Activated T-cell treated with anti-CD3 and anti-CD28 coated beads, Interleukin-2, amount 50 U/mL, for 24 hours (primary cell): Measurements from ENCODE around the gene BTG4.

Source experiments
- DNase-seq: peaks from one replicate; pipeline ENCODE4 v3.0.0-alpha.2; 2020
- H3K27ac Mint-ChIP-seq: 2 replicates; pipeline ENCODE4 v1.8.0; 2020; ENCODE audit warnings: mild to moderate bottlenecking, mixed read lengths
- H3K27me3 Mint-ChIP-seq: 2 replicates; pipeline ENCODE4 v1.8.0; 2020; ENCODE audit warnings: mixed read lengths
- H3K36me3 Mint-ChIP-seq: 2 replicates; pipeline ENCODE4 v1.8.0; 2020; ENCODE audit warnings: low read depth, mixed read lengths
- H3K4me1 Mint-ChIP-seq: 2 replicates; pipeline ENCODE4 v1.8.0; 2020; ENCODE audit warnings: low read depth, mixed read lengths
- H3K4me3 Mint-ChIP-seq: 2 replicates; pipeline ENCODE4 v1.8.0; 2020; ENCODE audit warnings: mild to moderate bottlenecking, moderate library complexity, mixed read lengths
- H3K9me3 Mint-ChIP-seq: 2 replicates; pipeline ENCODE4 v1.8.0; 2020; ENCODE audit warnings: mixed read lengths

BTG4 gene

GRCh38 chr11:111448831-111449557 lies 63.2 kb downstream of the BTG4 start:
- no peak for DNase-seq
- no peaks in the 10 kb centered on the region for H3K36me3 Mint-ChIP-seq
- H3K27me3 Mint-ChIP-seq, result no peaks in the 10 kb centered on the region
- H3K4me1 Mint-ChIP-seq, result peaks cover 15% of the 10 kb centered on the region
- no peak overlapping the region for H3K4me3 Mint-ChIP-seq
- no peak overlapping the region for H3K27ac Mint-ChIP-seq
- H3K9me3 Mint-ChIP-seq, result no peaks in the 10 kb centered on the region

GRCh38 chr11:111448414-111448813 lies 63.8 kb downstream of the BTG4 start:
- H3K27ac Mint-ChIP-seq, result no peak overlapping the region
- no peak overlapping the region for H3K4me3 Mint-ChIP-seq
- no peaks in the 10 kb centered on the region for H3K36me3 Mint-ChIP-seq
- peaks cover 15% of the 10 kb centered on the region for H3K4me1 Mint-ChIP-seq
- H3K27me3 Mint-ChIP-seq, result no peaks in the 10 kb centered on the region
- DNase-seq, result no peak
- H3K9me3 Mint-ChIP-seq, result no peaks in the 10 kb centered on the region

GRCh38 chr11:111447931-111448330 lies 64.3 kb downstream of the BTG4 start:
- H3K4me3 Mint-ChIP-seq, result no peak overlapping the region
- no peak overlapping the region for H3K27ac Mint-ChIP-seq
- DNase-seq, result no peak
- H3K9me3 Mint-ChIP-seq, result no peaks in the 10 kb centered on the region
- H3K36me3 Mint-ChIP-seq, result no peaks in the 10 kb centered on the region
- H3K27me3 Mint-ChIP-seq, result no peaks in the 10 kb centered on the region
- H3K4me1 Mint-ChIP-seq, result peaks cover 15% of the 10 kb centered on the region

GRCh38 chr11:111447112-111447471 lies 65.1 kb downstream of the BTG4 start:
- H3K4me3 Mint-ChIP-seq, result no peak overlapping the region
- peaks cover 15% of the 10 kb centered on the region for H3K4me1 Mint-ChIP-seq
- no peaks in the 10 kb centered on the region for H3K36me3 Mint-ChIP-seq
- no peaks in the 10 kb centered on the region for H3K9me3 Mint-ChIP-seq
- H3K27ac Mint-ChIP-seq, result no peak overlapping the region
- H3K27me3 Mint-ChIP-seq, result no peaks in the 10 kb centered on the region
- no peak for DNase-seq

- peak; percentile 71 for DNase-seq
- H3K9me3 Mint-ChIP-seq, result no peaks in the 10 kb centered on the region
- peak overlapping the region; percentile 14 for H3K27ac Mint-ChIP-seq
- peaks cover 17% of the 10 kb centered on the region for H3K4me1 Mint-ChIP-seq
- no peaks in the 10 kb centered on the region for H3K27me3 Mint-ChIP-seq
- H3K36me3 Mint-ChIP-seq, result no peaks in the 10 kb centered on the region
- H3K4me3 Mint-ChIP-seq, result no peak overlapping the region
Observed at GRCh38 chr11:111446404-111447111, 65.6 kb downstream of the BTG4 start.

DNA sequence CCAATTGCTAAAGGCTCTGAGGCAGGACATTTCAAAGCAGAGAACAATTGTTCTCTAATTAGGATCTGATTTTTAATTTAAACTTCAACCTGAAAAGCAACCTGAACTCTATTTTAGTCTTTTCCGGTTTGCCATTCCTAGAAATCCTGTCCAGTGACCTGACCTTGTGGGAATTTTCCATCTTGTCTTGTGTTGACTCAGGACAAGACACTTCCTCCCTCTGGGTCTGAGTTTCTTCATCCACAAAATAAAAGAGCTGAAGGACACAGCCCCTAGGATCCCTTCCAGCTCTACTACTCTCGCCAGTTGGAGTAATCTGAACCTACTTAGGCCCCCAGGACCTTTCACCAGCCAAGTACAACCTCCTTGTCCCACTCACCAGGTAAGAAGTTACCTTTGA lies 66.6 kb downstream of the BTG4 start:
- peaks cover 21% of the 10 kb centered on the region for H3K4me1 Mint-ChIP-seq
- H3K9me3 Mint-ChIP-seq, result no peaks in the 10 kb centered on the region
- DNase-seq, result no peak
- H3K4me3 Mint-ChIP-seq, result no peak overlapping the region
- H3K27me3 Mint-ChIP-seq, result no peaks in the 10 kb centered on the region
- H3K36me3 Mint-ChIP-seq, result no peaks in the 10 kb centered on the region
- peak overlapping the region; percentile 38 for H3K27ac Mint-ChIP-seq
